ENCODE measurements around the gene FANCC. TPM values are rescaled to one million over a fixed set of nuclear protein-coding genes. Genes with fewer than 3 reads are reported as not detected.

The FANCC gene
- total and polyA plus RNA-seq, 4 donors = 8.3 to 32.4 (median 11.5) TPM

- TF ChIP-seq REST (IDR thresholded peaks at IDR 0.05) (no peak), RAD21 (IDR thresholded peaks at IDR 0.05) (no peak), YY1 (IDR thresholded peaks at IDR 0.05) (no peak), GABPA (IDR thresholded peaks at IDR 0.05 in 1 of 2, conservative IDR thresholded peaks at IDR 0.05 in 1 of 2) (no peak)
Measured at GRCh38 chr9:95135756-95136155, 181.8 kb downstream of the FANCC start (continued).

GRCh38 chr9:95134457-95134881, 183.0 kb downstream of the FANCC start:
- DNase-seq (ENCODE audit: low spot score) = no peak
- Histone ChIP-seq H3K27ac (ENCODE audit: low read depth in 1 of 2, low read length in 2 of 2) (peak overlapping the region; percentile 70 to 72), H3K9me3 (ENCODE audit: control insufficient read depth in 4 of 4, low read length in 3 of 4) (no peaks in the 10 kb centered on the region), H3K4me3 (ENCODE audit: low read depth in 1 of 3, low read length in 3 of 3) (no peak overlapping the region), H3K4me1 (ENCODE audit: control insufficient read depth in 4 of 4, insufficient read depth in 4 of 4, low read length in 3 of 4) (peaks cover 4 to 87% (median 74%) of the 10 kb centered on the region in 4 donors), H3K27me3 (ENCODE audit: control insufficient read depth in 4 of 4, insufficient read depth in 4 of 4, low read length in 3 of 4) (no peaks in the 10 kb centered on the region), H3K36me3 (ENCODE audit: control insufficient read depth in 4 of 4, insufficient read depth in 3 of 4, low read depth in 1 of 4, low read length in 3 of 4) (no peaks in the 10 kb centered on the region), H3K9ac (ENCODE audit: low read depth in 1 of 2, low read length in 2 of 2) (peak overlapping the region in 1 of 2 donors; percentile 14)
- 36% methylated on average over 9 of the region's 9 CpGs for WGBS
- TF ChIP-seq EGR1 (IDR thresholded peaks at IDR 0.05; ENCODE audit: low read depth in 2 of 2) (peak in 1 of 2 donors; percentile 75), ZBTB33 (IDR thresholded peaks at IDR 0.05) (no peak), YY1 (IDR thresholded peaks at IDR 0.05) (peak; percentile 66), RAD21 (IDR thresholded peaks at IDR 0.05) (no peak), TAF1 (conservative IDR thresholded peaks at IDR 0.05) (no peak), SP1 (IDR thresholded peaks at IDR 0.05) (peak; percentile 48), FOXA2 (IDR thresholded peaks at IDR 0.05) (no peak), MAX (IDR thresholded peaks at IDR 0.05) (peak; percentile 88), HNF4G (IDR thresholded peaks at IDR 0.05) (peak; percentile 29), GABPA (IDR thresholded peaks at IDR 0.05 in 1 of 2, conservative IDR thresholded peaks at IDR 0.05 in 1 of 2) (no peak), RXRA (IDR thresholded peaks at IDR 0.05) (peak; percentile 59 to 79), REST (IDR thresholded peaks at IDR 0.05) (peak; percentile 26), FOXA1 (IDR thresholded peaks at IDR 0.05) (no peak), JUND (IDR thresholded peaks at IDR 0.05) (peak in 1 of 2 donors; percentile 34), HNF4A (conservative IDR thresholded peaks at IDR 0.05) (peak; percentile 67 to 79), ATF3 (IDR thresholded peaks at IDR 0.05) (no peak), NR2F2 (IDR thresholded peaks at IDR 0.05) (no peak), CTCF (IDR thresholded peaks at IDR 0.05; ENCODE audit: low read depth, low read length, missing input control) (no peak)

All from liver (tissue), 9 donors.